DND-41 (cell line): ENCODE results near the gene NEDD4L.

ENCODE experiments used
- CTCF ChIP-seq: IDR thresholded peaks from 2 replicates; pipeline ENCODE4 v1.5.1; 2012; ENCODE audit warnings: borderline replicate concordance, low read length, moderate library complexity, mild to moderate bottlenecking; ENCODE audit not compliant: poor library complexity, severe bottlenecking; ENCODE audit errors: extremely low read depth
- EZH2 ChIP-seq: IDR thresholded peaks from 3 replicates; pipeline ENCODE4 v1.6.1; 2012; ENCODE audit warnings: borderline replicate concordance, low read depth, mild to moderate bottlenecking, moderate library complexity, low read length, inconsistent platforms; ENCODE audit not compliant: severe bottlenecking

GRCh38 chr18:58319719-58320118 is 275.7 kb downstream of the NEDD4L start:
- TF ChIP-seq CTCF (no peak), EZH2 (no peak)
